Neural progenitor cell (in vitro differentiated cells): ENCODE results near the gene SLC25A42.

Experiments used
- EZH2 ChIP-seq: fragments of 200-600 bp; sonication (generic); IDR thresholded peaks from 2 replicates; pipeline ENCODE4 v1.6.1; 2017; ENCODE audit warnings: antibody characterized with exemption, mild to moderate bottlenecking, moderate library complexity
- TF ChIP-seq, protein P1 (sequence below): fragments of 200-600 bp; sonication (generic); IDR thresholded peaks from 2 replicates; pipeline ENCODE4 v1.5.1; 2017; ENCODE audit warnings: antibody characterized with exemption, mild to moderate bottlenecking

DNA sequence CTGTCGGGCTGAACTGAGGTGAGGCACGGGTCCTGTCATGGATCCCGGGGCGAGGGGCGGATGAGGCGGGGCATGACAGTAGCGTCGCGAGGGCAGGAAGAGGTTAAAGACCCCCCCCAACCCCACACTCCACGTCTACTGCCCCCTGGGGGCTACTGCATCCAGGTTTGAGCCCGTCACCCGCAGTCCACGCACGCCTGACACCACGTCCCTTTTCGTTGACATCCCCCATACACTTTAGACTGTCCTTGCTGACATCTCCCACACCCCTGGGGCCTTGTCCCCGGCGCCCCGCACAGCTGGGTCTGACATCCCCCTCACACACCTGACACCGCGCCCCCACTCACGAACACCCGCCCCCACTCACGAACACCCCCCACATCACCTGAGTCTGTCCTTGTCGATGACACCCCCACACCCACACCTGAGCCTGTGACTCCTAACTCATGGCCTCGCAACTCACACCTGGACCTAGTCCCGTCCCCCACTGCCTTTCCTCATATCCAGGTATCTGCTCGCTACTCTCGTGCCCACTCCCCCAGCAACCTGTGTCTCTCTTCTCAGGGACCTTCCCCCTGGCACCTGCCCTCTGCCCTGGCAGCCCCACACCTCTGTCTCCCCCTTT is 416 bp downstream of the SLC25A42 start:
- TF ChIP-seq, protein P1, sequence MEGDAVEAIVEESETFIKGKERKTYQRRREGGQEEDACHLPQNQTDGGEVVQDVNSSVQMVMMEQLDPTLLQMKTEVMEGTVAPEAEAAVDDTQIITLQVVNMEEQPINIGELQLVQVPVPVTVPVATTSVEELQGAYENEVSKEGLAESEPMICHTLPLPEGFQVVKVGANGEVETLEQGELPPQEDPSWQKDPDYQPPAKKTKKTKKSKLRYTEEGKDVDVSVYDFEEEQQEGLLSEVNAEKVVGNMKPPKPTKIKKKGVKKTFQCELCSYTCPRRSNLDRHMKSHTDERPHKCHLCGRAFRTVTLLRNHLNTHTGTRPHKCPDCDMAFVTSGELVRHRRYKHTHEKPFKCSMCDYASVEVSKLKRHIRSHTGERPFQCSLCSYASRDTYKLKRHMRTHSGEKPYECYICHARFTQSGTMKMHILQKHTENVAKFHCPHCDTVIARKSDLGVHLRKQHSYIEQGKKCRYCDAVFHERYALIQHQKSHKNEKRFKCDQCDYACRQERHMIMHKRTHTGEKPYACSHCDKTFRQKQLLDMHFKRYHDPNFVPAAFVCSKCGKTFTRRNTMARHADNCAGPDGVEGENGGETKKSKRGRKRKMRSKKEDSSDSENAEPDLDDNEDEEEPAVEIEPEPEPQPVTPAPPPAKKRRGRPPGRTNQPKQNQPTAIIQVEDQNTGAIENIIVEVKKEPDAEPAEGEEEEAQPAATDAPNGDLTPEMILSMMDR = peak; percentile 35
- TF ChIP-seq EZH2 = no peak
